Measurements from ENCODE around the gene CDC42SE2.

The CDC42SE2 gene, protein sequence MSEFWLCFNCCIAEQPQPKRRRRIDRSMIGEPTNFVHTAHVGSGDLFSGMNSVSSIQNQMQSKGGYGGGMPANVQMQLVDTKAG

DNA sequence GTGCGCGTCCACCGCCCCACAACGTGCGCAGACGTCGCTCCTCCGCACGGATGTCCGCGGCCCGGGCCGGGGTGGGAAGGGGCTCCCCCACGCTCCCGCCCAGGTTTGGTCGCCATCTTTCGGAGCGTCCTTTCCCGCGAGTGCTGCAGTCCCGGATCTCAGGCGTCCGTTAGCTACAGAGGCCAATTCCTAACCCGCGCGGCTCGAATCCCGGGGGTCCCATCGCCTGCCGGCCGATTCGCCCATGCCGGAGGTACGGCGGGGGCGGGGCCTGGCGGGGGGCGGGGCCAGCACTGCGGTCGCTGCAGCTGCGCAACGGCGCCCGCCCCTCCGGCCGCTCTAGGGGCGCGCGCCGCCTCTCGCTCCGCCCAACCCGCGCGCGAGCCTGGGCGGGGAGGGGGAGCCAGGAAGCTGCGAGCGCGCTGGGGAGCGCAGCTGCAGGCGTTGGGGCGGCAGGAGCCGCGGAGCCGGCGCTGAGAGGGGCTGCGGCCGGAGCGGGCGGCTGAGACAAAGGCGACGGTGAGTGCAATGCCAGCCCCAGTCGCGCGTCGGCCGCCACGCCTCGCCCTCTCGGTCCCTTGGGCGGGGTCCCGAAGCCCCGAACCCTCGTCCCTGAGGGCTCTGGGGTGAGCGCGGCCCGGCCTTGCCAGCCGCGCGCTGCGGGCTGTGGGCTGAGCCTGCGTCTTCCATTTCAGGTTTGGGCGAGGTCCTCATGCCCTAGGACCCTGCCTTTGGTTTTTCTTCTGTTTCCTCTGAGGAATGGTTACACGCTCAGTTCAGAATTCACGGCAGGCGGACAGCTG lies at the start of gene CDC42SE2:
CDC42SE2 (plus strand) TSS at position 406 of the 803 bp plus-strand sequence. CDS start 95,441 bp downstream, outside the sequence.
- FAIRE-seq, result no peak

- FAIRE-seq, result no peak
Measured at GRCh38 chr5:131214609-131215227, 49.1 kb upstream of the CDC42SE2 start.

DNA sequence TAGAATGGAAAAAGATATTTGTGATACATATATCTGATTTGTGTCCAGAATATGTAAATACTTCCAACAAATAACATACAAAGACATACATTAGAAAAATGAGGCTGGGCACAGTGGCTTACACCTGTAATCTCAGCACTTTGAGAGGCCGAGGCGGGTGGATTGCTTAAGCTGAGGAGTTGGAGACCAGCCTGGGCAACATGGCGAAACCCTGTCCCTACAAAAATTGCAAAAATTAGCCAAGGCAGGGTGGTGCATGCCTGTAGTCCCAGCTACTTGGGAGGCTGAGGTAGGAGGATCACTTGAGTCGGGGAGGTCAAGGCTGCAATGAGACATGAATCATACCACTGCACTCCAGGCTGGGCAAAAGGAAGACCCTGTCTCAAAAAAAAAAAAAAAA lies 46.1 kb upstream of the CDC42SE2 start:
- no peak for FAIRE-seq

- no peak for FAIRE-seq
Measured at GRCh38 chr5:131218392-131218791, 45.5 kb upstream of the CDC42SE2 start.

DNA sequence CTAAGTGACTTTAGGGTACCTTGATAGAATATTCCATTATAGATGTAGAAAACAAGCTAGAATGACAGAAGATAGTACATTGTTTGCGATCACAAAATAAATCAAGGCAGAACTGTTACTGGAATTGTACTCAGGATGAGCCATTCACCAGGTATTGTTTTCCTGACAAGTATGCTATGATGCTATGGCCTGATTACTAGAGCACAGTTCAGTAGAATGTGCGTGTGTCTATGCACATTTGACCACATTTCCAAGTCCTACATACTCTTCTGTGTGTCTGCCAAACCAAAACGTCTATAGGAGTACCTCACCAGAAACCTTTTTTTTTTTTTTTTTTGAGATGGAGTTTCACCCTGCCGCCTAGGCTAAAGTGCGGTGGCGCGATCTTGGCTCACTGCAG lies 43.3 kb upstream of the CDC42SE2 start:
- FAIRE-seq, result no peak

- no peak for FAIRE-seq
Measured at GRCh38 chr5:131221008-131221703, 42.7 kb upstream of the CDC42SE2 start.

- no peak for FAIRE-seq
Measured at GRCh38 chr5:131221888-131222287, 42.0 kb upstream of the CDC42SE2 start.

GRCh38 chr5:131222731-131223130 lies 41.1 kb upstream of the CDC42SE2 start:
- no peak for FAIRE-seq

DNA sequence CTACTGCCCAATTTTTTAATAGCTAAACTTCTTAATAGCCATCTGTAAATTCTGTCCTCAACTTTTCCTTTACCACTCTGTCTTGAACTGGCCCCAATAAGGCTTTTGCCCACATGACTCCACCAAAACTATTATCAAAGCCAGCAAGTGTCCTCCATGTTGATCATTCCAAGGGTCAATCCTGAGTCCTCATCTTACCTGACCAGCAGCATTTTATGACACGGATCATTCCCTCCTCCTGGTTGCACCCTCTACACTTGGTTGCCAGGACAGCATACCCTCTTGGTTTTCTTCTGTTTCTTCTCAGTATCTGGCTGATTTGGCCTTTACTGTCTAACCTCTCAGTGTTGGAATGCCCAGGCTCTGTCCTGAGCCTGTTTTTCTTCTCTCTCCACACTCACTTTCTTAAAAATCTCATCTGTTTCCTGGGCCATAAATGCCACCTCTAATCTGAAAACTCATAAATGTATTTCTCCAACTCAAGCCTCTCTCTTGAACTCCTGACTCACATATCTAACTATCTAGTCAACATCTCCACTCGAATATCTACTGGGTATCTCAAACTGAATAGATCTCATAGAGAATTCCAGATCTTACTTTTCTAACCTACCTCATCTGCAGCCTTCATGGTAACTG lies 40.0 kb upstream of the CDC42SE2 start:
- no peak for FAIRE-seq

DNA sequence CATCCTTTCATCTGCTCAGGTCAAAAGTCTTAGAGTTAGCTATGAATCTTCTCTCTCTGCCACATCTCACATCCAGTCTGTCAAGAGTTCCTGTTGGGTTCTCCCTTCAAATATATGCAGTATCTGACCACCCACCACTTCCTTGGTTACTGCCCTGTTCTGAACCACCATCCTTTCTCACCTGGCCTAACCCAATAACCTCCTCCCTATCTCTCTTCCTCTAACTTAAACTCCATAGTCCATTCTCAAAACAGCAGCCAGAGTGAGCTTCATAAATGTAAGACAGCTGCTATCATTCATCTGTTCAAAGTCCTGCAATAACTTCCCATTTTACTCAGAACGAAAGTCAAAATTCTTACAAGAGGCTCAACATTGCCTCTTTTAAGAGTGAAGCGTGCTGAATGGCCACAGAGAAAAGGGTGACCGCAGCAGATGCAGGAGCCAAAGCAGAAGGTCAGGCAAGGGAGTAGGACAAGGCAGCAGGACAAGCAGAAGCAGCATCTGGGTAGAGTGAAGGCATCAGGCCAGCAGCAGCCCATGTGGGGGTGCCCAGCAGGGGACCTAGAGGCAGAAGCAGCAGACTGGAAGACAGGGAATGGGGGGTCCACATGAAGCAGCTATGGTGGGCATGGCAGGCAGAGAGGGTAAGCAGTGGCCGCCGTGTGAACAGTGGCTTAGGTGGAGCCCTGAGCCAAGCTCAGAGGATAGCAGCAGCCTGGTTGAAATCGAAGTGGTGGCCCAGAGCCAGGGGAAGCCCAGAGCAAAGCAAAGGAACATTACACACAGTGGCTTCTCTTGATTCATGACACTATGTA lies 39.3 kb upstream of the CDC42SE2 start:
- no peak for FAIRE-seq

- no peak for FAIRE-seq
Measured at GRCh38 chr5:131225282-131225974, 38.4 kb upstream of the CDC42SE2 start.

- FAIRE-seq, result no peak
Measured at GRCh38 chr5:131226899-131227298, 37.0 kb upstream of the CDC42SE2 start.

DNA sequence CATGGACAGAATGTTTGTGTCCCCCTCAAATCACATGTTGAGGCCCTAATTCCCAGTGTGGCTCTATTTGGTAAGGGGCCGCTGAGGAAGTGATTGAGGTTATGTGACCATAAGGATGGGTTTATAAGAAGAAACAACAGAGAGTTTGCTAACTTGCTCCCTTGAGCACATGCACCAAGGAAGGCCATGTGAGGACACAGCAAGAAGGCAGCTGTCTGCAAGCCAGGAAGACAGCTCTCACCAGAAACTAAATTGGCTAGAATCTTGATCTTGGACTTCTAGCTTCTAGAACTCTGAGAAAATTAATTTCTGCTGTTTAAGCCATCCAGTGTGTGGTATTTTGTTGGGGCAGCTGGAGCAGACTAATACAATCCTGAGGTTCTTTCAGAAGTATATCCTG lies 35.2 kb upstream of the CDC42SE2 start:
- FAIRE-seq, result no peak

DNA sequence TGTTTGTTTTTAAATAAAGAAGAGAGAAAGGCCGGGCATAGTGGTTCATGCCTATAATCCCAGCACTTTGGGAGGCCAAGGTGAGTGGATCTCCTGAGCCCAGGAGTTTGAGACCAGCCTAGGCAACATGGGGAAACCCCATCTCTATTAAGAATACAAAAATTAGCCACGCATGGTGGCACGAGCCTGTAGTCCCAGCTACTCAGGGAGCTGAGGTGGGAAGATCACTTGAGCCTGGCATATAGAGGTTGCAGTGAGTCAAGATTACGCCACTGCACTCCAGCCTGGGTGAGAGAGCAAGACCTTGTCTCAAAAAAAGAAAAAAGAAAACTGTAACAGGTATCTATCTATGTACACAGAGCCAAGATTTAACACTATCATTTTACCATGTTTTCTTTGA lies 34.2 kb upstream of the CDC42SE2 start:
- no peak for FAIRE-seq

DNA sequence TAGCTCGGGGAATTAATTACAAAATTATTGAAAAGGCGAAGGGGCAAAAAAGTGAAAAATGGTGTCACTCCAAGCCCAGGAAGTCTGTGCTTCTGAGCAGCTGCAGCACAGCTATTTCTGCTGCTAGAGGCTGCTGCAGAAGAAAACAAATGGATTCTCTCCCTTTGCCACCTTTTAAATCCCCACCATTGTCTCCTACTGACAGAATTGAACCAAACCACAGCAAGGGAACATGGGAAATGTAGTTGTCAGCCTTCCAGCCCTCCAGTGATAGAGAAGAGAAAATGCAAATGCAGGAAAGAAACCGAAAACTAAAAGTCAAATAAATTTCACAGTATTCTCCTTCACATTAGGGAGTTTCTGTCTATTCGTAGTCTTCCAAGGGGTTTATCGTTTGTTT lies 33.4 kb upstream of the CDC42SE2 start:
- no peak for FAIRE-seq

- FAIRE-seq, result no peak
Measured at GRCh38 chr5:131239686-131240085, 24.2 kb upstream of the CDC42SE2 start.

- no peak for FAIRE-seq
Measured at GRCh38 chr5:131242728-131243255, 21.1 kb upstream of the CDC42SE2 start.

GRCh38 chr5:131245312-131245711 lies 18.5 kb upstream of the CDC42SE2 start:
- FAIRE-seq, result no peak

- no peak for FAIRE-seq
Measured at GRCh38 chr5:131245948-131246347, 17.9 kb upstream of the CDC42SE2 start.

GRCh38 chr5:131246504-131246903 lies 17.3 kb upstream of the CDC42SE2 start:
- FAIRE-seq, result no peak

Data from endometrium (tissue), 2 donors.